GM23338 (cell line): ENCODE data around the gene GRID1. TPM values are rescaled to one million over a fixed set of nuclear protein-coding genes. Genes with fewer than 3 reads are reported as not detected.

Experiments
- ATAC-seq: fragments of 200-7000 bp; cut with Tn5 transposase; 3 replicates; pipeline ENCODE4 v1.9.1; 2020
- DNase-seq: peaks from one replicate; pipeline ENCODE4 v3.0.0-alpha.2; 2015; ENCODE audit warnings: low spot score
- H2AFZ ChIP-seq: fragments of 200-600 bp; sonication (generic); 2 replicates; pipeline ENCODE4 v1.8.0; 2016; ENCODE audit warnings: antibody characterized with exemption, mild to moderate bottlenecking, moderate library complexity
- H3F3A ChIP-seq: fragments of 200-600 bp; sonication (generic); replicated peaks from 2 replicates; pipeline ENCODE4 v1.8.0; 2017; ENCODE audit warnings: antibody characterized with exemption, mixed run types, low read depth
- H3K27ac ChIP-seq: fragments of 200-600 bp; sonication (generic); 2 replicates; pipeline ENCODE4 v1.6.1; 2016; ENCODE audit warnings: low read depth
- H3K27me3 ChIP-seq: fragments of 200-600 bp; sonication (generic); 2 replicates; pipeline ENCODE4 v1.8.0; 2016; ENCODE audit warnings: mild to moderate bottlenecking, mixed run types, moderate library complexity; ENCODE audit not compliant: insufficient read depth
- H3K36me3 ChIP-seq: fragments of 200-600 bp; sonication (generic); 2 replicates; pipeline ENCODE4 v1.8.0; 2016; ENCODE audit warnings: mild to moderate bottlenecking; ENCODE audit not compliant: insufficient read depth
- H3K4me1 ChIP-seq: fragments of 200-600 bp; sonication (generic); 2 replicates; pipeline ENCODE4 v1.8.0; 2016; ENCODE audit warnings: mild to moderate bottlenecking, moderate library complexity; ENCODE audit not compliant: insufficient read depth
- H3K4me2 ChIP-seq: fragments of 200-600 bp; sonication (generic); 2 replicates; pipeline ENCODE4 v1.7.1; 2017; ENCODE audit warnings: mixed run types
- H3K4me3 ChIP-seq: fragments of 200-600 bp; sonication (generic); 2 replicates; pipeline ENCODE4 v1.6.1; 2016; ENCODE audit warnings: mixed run types
- H3K79me2 ChIP-seq: fragments of 200-600 bp; sonication (generic); replicated peaks from 2 replicates; pipeline ENCODE4 v1.8.0; 2017; ENCODE audit warnings: mild to moderate bottlenecking; ENCODE audit not compliant: insufficient read depth
- H3K9me2 ChIP-seq: fragments of 200-600 bp; sonication (generic); 2 replicates; pipeline ENCODE4 v1.8.0; 2017; ENCODE audit not compliant: insufficient read depth
- H4K20me1 ChIP-seq: fragments of 200-600 bp; sonication (generic); replicated peaks from 2 replicates; pipeline ENCODE4 v1.8.0; 2017; ENCODE audit warnings: mild to moderate bottlenecking; ENCODE audit not compliant: insufficient read depth
- H3K27ac Mint-ChIP-seq: 2 replicates; pipeline ENCODE4 v1.8.0; 2020; ENCODE audit warnings: inconsistent platforms, mild to moderate bottlenecking, moderate library complexity, mixed read lengths
- H3K27me3 Mint-ChIP-seq: 3 replicates; pipeline ENCODE4 v1.8.0; 2022; ENCODE audit warnings: low read depth, mild to moderate bottlenecking, moderate library complexity, mixed read lengths, inconsistent platforms; ENCODE audit not compliant: insufficient read depth, poor library complexity
- H3K36me3 Mint-ChIP-seq: 3 replicates; pipeline ENCODE4 v1.8.0; 2021; ENCODE audit warnings: low read depth, mild to moderate bottlenecking, inconsistent platforms, moderate library complexity, mixed read lengths
- H3K4me1 Mint-ChIP-seq: 3 replicates; pipeline ENCODE4 v1.8.0; 2020; ENCODE audit warnings: mild to moderate bottlenecking, inconsistent platforms, mixed read lengths
- H3K4me3 Mint-ChIP-seq: 3 replicates; pipeline ENCODE4 v1.8.0; 2021; ENCODE audit warnings: moderate library complexity, mild to moderate bottlenecking, inconsistent platforms, mixed read lengths
- H3K9me3 Mint-ChIP-seq: 3 replicates; pipeline ENCODE4 v1.8.0; 2020; ENCODE audit warnings: moderate library complexity, mild to moderate bottlenecking, inconsistent platforms, mixed read lengths
- CREB1 ChIP-seq: fragments of 250-450 bp; sonication (Bioruptor Pico); IDR thresholded peaks from 2 replicates; pipeline ENCODE4 v1.5.0; 2020; ENCODE audit warnings: low read depth, mild to moderate bottlenecking, moderate library complexity
- CTCF ChIP-seq, 2 experiments: fragments of 200-600 bp in 1 of 2; sonication (generic) in 1 of 2; conservative IDR thresholded peaks; 2 replicates each; pipeline versions ENCODE4 v1.5.1 to v1.6.1; 2016 to 2017; ENCODE audit warnings: antibody characterized with exemption in 2 of 2, low read depth in 2 of 2, mild to moderate bottlenecking in 2 of 2, moderate library complexity in 1 of 2
- EZH2 ChIP-seq: fragments of 200-600 bp; sonication (generic); IDR thresholded peaks from one replicate; pipeline ENCODE4 v1.8.0; 2017; ENCODE audit warnings: antibody characterized with exemption, mild to moderate bottlenecking, low read depth; ENCODE audit not compliant: unreplicated experiment
- EZH2phosphoT487 ChIP-seq: fragments of 200-600 bp; sonication (generic); IDR thresholded peaks from one replicate; pipeline ENCODE4 v1.8.1; 2018; ENCODE audit warnings: antibody characterized with exemption; ENCODE audit not compliant: unreplicated experiment
- NANOG ChIP-seq: IDR thresholded peaks from 2 replicates; pipeline ENCODE4 v1.6.1; 2016; ENCODE audit warnings: antibody characterized with exemption, borderline replicate concordance
- STAT1 ChIP-seq: IDR thresholded peaks from one replicate; pipeline ENCODE4 v1.6.1; 2016; ENCODE audit warnings: antibody characterized with exemption; ENCODE audit not compliant: unreplicated experiment
- ZNF114 ChIP-seq: fragments of 250-450 bp; sonication (Bioruptor Pico); IDR thresholded peaks from 2 replicates; pipeline ENCODE4 v1.5.0; 2020; ENCODE audit warnings: mild to moderate bottlenecking, moderate library complexity
- ZNF331 ChIP-seq: fragments of 250-450 bp; sonication (Bioruptor Pico); IDR thresholded peaks from 2 replicates; pipeline ENCODE4 v1.5.0; 2020; ENCODE audit warnings: low read depth, mild to moderate bottlenecking, moderate library complexity
- ZNF462 ChIP-seq: fragments of 250-450 bp; sonication (Bioruptor Pico); IDR thresholded peaks from 2 replicates; pipeline ENCODE4 v1.5.0; 2020; ENCODE audit warnings: mild to moderate bottlenecking, moderate library complexity
- polyA plus RNA-seq: library from polyadenylated mRNA; unstranded; fragments of >200 nt; fragmentation: Nextera tagmentation; extraction: Ambion mirVana; gene quantifications from 2 replicates; pipeline ENCODE4 v1.2.1, GENCODE V29; 2016
- total RNA-seq: library from RNA; depleted of rRNA; stranded (reverse); fragments of >200 nt; shearing (Covaris generic); gene quantifications from 2 replicates; pipeline ENCODE4 v1.2.3, GENCODE V29; 2014
- TF ChIP-seq, protein P1 (sequence below): IDR thresholded peaks from 2 replicates; pipeline ENCODE4 v1.6.1; 2016; ENCODE audit warnings: antibody characterized with exemption

The GRID1 gene
- total and polyA plus RNA-seq, 2 experiments from 2014 or later = 0.14 to 0.15 TPM

DNA sequence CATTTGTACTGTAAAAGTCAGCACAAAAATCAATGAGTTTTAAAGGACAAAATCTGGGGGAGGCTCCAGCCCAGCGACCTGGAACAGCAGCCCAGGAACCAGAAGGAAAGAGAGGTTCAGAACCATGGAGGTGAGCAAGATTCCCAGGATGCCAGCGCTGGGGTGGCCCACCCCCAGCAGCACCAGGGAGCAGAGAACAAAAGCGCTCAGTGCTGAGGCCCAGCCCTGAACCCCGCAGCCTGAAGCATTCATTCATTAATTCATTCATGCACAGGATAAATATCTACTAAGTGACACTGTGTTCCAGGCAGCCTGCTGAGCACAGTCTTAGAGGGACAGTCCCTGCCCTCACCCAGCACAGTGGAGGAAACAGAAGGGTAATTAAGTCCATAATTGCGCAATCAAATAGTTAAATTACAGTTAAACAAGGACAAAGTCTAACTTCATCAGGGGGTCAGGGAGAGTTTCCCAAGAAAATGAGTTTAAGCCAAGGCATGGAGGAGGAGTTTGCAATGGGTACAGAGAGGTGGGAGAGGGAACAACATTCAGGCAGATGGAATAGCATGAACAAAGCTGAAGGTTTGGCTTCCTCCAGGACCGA is 202.3 kb downstream of the GRID1 start:
- ATAC-seq = no peak
- H2AFZ ChIP-seq = no peak overlapping the region
- H3K4me3 Mint-ChIP-seq = no peak overlapping the region
- H3K9me3 Mint-ChIP-seq = no peaks in the 10 kb centered on the region; the same call in 2 of the 3 replicates
- H3K79me2 ChIP-seq = no peaks in the 10 kb centered on the region
- no peak for TF ChIP-seq ZNF331 (CRISPR knock-in tag)
- no peak for TF ChIP-seq CREB1 (CRISPR knock-in tag)
- TF ChIP-seq ZNF462 (CRISPR knock-in tag) = no peak
- TF ChIP-seq, protein P1, sequence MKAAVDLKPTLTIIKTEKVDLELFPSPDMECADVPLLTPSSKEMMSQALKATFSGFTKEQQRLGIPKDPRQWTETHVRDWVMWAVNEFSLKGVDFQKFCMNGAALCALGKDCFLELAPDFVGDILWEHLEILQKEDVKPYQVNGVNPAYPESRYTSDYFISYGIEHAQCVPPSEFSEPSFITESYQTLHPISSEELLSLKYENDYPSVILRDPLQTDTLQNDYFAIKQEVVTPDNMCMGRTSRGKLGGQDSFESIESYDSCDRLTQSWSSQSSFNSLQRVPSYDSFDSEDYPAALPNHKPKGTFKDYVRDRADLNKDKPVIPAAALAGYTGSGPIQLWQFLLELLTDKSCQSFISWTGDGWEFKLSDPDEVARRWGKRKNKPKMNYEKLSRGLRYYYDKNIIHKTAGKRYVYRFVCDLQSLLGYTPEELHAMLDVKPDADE = no peak
- TF ChIP-seq NANOG = no peak
- TF ChIP-seq EZH2 = no peak
- no peak for TF ChIP-seq EZH2phosphoT487
- TF ChIP-seq ZNF114 = no peak
- TF ChIP-seq CTCF (conservative IDR thresholded peaks at IDR 0.05; ENCODE audit: low read depth in 2 of 2) = no peak
- TF ChIP-seq STAT1 = no peak
- H3F3A ChIP-seq = no peaks in the 10 kb centered on the region
- H3K27ac Mint-ChIP-seq = no peak overlapping the region
- no peaks in the 10 kb centered on the region for H3K36me3 ChIP-seq
- H3K36me3 Mint-ChIP-seq = no peaks in the 10 kb centered on the region
- H3K4me2 ChIP-seq = no peak overlapping the region
- no peaks in the 10 kb centered on the region for H4K20me1 ChIP-seq
- no peaks in the 10 kb centered on the region for H3K27me3 ChIP-seq
- no peaks in the 10 kb centered on the region for H3K4me1 ChIP-seq
- H3K9me2 ChIP-seq = 0 out of 2 replicates have a peak, but pooled peaks cover 3% of the 10 kb centered on the region
- no peak overlapping the region for H3K27ac ChIP-seq
- no peaks in the 10 kb centered on the region for H3K4me1 Mint-ChIP-seq
- no peak for DNase-seq
- peaks cover 3% of the 10 kb centered on the region for H3K27me3 Mint-ChIP-seq
- no peak overlapping the region for H3K4me3 ChIP-seq
